CD4-positive, alpha-beta T cell treated with Interferon gamma for 1 hour (primary cell): ENCODE measurements around the gene DYNC1LI1.
A peak's percentile ranks its signal among the peaks of the same experiment; 100 is the strongest.
"Not testable (repeated sequence)": the region's sequence is repeated elsewhere in the genome, so short reads cannot be mapped to it uniquely, and the experiment has no call there.

Experiments used
- DNase-seq: peaks from one replicate; pipeline ENCODE4 v3.0.0-alpha.2; 2020

DYNC1LI1 gene

GRCh38 chr3:32578669-32579068 lies 8.0 kb upstream of the DYNC1LI1 start:
- DNase-seq = not testable (repeated sequence)

DNA sequence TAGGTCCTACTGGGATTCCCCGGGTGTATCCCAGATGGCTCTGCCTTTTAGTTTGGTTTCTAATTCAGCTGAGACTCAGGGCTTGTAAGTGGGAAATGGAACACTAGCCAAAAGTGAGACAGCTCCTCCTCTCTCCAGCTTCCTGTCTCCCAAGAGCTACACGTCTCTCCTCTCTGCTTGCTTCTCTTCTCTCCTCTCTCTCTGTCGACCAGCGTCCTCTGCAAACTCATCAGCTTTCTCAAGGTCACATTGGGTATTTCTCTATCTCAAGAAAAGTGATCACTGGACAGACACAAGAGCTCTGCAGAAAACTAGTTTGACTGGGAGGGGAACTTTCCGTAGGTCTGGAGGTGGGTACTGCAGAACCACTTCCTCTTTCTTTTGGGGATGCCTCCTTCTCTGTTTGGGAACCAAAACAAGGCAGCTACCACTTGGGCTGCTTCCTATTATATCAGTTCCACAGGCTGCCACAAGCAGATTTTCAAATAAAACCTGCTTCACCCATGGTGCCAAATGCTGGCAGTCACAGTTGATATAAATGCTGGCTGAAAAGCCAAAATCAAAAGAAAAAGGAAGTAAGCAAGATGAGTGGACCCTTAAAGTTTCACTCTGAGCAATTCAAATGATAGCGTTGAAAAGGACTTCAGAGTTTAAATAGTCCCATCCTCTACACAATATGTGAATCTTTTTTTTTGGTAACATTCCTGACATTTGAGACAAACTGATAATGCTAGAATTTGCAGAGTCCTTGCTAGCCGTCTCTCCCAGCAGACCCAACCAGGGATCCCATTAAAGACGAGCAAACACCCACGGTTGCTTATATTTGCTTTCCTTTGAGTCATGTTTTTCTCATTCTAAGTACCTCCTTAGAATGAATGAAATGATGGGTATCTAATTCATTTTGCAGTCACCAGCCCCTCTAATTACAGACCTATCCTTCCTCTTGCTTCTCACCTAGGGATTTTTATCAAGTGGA lies 7.2 kb upstream of the DYNC1LI1 start:
- DNase-seq = peak; percentile 28

- no peak for DNase-seq
These were observed 6.5 kb upstream of the DYNC1LI1 start for GRCh38 chr3:32577174-32577573.

DNA sequence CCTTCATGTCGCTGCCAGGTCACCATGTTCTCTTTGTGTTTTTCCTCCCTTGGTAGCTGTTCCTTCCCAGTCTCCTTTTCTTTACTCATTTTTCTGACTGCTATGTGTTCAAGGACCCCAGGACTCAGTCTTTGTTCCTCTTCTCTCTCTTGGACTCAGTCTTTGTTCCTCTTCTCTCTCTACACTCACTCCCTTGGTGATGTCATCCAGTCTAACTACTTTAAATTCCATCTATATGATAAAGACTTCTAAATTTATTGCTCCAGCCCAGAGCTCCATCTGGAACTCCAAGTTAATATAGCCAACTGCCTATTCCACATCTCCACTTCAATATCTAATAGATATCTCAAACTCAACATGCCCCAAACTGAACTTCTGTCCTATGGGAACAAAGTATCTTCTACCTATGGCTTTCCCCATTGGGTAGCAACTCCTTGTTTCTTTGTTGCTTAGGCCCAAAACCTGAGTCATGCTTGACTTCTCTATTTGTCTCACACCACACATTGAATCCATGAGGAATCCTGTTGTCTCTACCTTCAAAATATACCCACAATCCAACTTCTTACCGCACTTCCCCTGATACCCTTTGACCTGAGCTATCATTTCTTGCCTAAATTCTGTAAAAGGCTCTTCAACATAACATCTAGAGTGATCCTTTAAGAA lies 4.9 kb upstream of the DYNC1LI1 start:
- DNase-seq = no peak

DNA sequence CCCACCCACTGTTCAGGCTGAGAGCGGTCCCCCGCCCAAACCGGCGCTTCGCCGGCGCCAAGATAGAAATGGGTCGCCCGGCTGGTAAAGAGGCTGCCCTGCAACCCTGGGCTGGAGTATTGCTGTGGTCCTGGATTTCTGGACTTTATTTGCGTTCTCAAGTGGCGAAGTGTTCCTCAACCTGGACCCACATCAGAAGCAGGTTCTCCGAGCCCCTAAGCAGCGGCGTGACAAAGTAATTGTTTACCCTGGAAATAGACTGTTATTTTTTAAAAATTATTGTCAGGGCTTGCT lies 481 bp upstream of the DYNC1LI1 start:
- no peak for DNase-seq

GRCh38 chr3:32569540-32570420 lies 878 bp downstream of the DYNC1LI1 start:
- peak; percentile 20 for DNase-seq

DNA sequence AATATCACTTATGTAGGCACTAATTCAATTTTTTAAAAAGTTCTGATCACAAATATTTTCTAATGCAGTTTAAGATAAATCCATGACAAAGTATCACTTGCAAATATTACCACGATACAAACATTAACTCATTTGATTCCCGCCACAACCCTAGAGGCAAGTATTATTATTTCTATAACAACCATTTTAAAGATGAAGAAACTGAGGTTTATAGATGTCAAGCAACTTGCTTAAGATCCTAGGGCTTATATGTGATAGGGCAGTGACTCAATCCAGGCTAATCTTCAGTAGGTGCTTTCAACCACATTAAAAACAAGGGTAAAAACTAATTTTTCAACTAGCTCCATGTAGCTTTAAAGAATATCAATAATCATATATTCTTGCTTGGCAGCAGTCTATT lies 1.7 kb downstream of the DYNC1LI1 start:
- no peak for DNase-seq

DNA sequence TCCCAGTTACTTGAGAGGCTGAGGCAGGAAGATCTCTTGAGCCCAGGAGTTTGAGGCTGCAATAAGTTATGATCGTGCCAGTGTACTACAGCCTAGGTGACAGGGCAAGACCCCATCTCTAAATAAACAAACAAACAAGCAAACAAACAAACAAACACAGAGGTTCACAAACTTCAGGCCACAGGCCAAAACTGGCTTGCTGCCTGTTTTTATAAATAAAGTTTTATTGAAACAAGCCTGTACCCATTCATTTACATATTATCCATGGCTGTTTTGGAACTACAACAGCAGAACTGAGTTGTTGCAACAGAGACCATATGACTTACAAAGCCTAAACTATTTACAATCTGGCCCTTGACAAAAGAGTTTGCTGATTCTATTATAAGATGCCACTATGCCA lies 6.5 kb downstream of the DYNC1LI1 start:
- no peak for DNase-seq

- DNase-seq = no peak
These were observed 8.0 kb downstream of the DYNC1LI1 start for GRCh38 chr3:32562640-32563039.

- DNase-seq = no peak
These were observed 12.9 kb downstream of the DYNC1LI1 start for GRCh38 chr3:32557640-32558352.

GRCh38 chr3:32556332-32556731 lies 14.3 kb downstream of the DYNC1LI1 start:
- DNase-seq = no peak

DNA sequence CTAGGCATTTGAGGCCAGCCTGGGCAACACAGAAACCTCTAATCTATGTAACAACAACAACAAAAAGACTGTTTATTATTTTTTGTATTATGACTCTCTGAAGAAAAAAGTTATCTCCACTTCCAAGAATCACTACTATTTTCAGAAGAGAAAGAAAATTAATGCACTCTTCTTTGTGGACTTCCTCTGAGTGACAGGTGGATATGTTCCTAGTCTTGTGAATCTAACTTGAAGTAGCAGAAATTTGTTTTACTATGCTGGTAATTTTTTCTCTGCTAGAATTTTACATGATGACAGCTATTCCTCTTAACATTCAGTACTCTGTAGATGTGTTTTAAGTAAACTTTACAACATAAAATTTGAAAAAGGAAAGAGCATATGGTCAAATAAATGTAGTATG lies 16.7 kb downstream of the DYNC1LI1 start:
- no peak for DNase-seq

DNA sequence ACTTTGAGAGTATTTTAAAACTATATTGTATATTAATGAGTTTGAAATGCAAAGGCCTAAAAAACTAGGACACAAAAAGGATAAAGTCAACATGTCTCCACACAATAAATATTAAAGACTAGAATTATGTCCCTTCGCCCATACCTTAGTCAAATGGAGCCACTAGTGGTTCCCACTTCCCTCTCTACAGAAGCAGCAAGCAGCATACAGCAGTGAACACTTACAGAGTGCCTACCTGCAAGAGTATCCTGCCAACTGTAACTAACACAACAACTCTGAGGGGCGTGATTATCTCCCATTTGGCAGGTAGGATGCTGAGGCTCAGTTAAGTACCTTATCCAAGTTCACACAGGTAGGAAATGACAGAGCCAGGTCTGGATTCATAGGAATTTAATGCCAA lies 17.2 kb downstream of the DYNC1LI1 start:
- DNase-seq = no peak

DNA sequence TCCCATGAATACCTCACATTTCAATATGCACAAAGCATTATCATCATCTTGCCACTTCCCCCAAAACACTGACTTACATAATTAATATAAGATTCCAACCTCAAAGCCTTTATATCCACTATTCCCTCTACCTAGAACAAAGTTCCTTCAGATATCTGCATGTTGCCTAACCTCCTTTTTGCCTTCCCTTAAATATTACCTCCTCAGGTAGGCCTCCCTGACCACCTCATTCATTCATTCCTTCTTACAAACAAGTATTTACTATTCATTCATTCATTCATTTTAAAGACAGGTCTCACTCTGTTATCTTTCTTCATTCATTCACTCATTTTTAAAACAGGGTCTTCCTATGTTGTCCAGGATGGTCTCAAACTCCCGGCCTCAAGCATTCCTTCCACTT lies 18.6 kb downstream of the DYNC1LI1 start:
- no peak for DNase-seq

DNA sequence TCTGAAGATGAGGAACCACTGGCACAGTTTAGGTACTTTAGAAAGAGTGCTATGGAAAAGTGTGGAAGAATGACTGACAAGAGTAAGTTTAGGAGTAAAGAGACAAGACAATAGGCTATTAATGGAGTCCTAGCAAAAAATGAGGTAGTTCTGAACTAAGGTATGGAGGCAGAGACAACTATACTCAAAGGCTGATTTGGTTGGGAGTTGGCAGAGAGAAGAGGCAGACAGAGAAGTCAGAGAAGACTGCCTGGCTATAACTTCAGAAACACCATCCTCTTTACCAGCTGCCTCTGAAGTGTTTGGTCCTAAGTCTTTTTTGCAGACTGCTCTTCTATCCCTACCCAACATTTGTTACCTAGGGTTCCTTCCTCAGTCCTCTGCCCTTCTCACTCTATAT lies 19.2 kb downstream of the DYNC1LI1 start:
- DNase-seq = no peak

DNA sequence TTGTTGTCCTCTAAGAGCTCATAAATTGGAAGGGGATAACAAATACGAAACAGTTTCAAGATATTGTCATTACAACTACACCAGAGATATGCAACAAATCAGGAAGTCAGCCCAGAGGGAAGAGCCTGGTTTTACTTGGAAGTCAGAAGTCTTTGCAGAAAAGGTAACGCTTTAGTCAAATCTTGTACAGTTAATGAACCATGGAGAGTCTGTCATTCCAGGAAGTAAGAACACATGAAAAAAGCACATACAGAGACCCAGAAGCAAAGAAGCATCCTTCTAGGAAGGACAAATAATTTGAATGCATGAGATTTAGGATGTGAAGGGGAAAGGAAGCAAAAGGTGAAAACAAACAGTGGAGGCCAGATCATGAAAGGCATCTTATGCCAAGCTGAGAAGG lies 19.6 kb downstream of the DYNC1LI1 start:
- no peak for DNase-seq

DNA sequence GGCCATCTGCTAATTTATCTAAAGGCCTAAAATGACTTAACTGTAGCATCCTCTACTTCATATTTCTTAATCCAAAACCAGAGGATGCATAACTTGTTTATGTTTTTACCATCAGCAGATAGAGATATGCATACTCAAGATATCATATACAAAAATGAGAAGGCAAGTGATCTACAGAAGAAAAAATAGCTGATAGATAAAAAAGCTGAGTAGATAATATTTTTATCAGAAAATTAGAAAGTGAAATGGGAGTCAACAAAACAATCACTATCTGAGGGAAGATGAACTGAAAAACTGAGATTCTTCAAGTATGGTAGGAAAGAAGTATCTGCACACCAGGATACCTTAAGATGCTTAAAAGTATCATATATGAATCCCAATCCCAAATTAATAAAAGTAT lies 25.4 kb downstream of the DYNC1LI1 start:
- DNase-seq = no peak

DNA sequence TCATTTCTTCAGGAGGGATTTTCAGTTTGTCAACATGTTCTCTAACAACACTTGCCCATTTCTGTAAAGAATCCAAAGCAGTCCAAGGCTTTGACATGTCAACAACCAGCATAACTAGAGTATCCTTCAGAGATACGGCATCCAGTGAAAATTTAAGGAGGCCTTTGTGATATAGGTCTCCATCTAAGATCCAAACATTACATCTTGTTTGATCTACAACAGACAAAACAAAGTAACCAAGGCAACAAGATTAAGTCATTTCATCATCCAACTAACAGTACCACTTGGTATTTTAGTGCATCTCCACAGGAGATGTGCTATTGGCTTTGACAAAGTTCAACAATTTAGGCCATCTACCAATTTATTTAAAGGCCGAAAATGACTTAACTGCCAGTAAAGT lies 25.8 kb downstream of the DYNC1LI1 start:
- no peak for DNase-seq

- DNase-seq = no peak
These were observed 27.9 kb downstream of the DYNC1LI1 start for GRCh38 chr3:32542807-32543206.

DNA sequence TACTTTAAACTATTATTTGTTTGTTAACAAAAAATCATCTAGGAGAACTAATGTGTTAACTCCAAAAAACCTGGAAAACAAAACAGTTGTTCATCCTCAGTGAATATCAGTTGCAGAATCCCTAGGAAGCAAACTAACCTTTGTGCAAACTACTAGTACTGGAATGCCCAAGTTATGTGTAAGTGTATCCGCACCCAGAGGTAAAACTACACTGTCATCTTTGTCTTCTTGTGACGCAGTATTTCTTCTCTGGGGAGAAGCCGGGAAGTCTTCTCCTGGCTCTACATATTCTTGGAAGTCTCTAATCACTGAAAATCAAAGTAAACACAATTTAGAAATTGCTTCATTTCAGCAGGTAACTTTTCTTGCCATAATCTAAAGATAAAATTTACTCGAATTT lies 29.8 kb downstream of the DYNC1LI1 start:
- DNase-seq = no peak

- DNase-seq = no peak
These were observed 38.2 kb downstream of the DYNC1LI1 start for GRCh38 chr3:32532434-32532833.

DNA sequence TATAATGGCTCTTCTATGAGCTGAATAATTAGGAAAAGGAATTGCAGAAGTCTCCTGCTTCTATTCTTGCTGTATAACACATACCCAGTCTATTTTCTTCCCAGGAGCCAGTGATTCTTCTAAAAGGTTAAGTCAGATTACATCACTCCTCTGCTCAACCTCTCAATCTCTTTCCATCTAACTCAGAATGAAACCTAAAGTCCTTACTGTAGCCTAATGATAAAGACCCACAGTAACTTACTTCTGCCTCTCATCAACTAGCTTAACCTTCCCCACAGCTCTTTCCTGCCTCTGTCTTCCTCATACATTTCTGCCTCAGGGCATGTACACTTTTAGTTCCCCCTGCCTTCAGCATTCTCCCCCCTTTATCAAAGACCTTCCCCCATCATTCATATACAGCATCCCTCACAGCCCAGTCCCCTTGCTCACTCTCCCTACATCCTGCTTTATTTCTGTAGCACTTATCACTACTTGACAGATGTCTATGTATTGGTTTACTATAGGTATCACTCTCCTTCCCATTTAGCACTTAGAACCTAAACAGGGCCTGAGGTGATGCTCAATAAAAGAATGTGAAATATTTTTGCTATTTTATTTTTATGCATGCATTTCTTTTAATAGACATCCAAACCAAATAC lies 39.5 kb downstream of the DYNC1LI1 start:
- DNase-seq = no peak
